GM23338 (cell line): ENCODE data around the gene GHRL. TPM values are rescaled to one million over a fixed set of nuclear protein-coding genes. Genes with fewer than 3 reads are reported as not detected.

Experiments
- ATAC-seq: fragments of 200-7000 bp; cut with Tn5 transposase; 3 replicates; pipeline ENCODE4 v1.9.1; 2020
- DNase-seq: peaks from one replicate; pipeline ENCODE4 v3.0.0-alpha.2; 2015; ENCODE audit warnings: low spot score
- H2AFZ ChIP-seq: fragments of 200-600 bp; sonication (generic); 2 replicates; pipeline ENCODE4 v1.8.0; 2016; ENCODE audit warnings: antibody characterized with exemption, mild to moderate bottlenecking, moderate library complexity
- H3F3A ChIP-seq: fragments of 200-600 bp; sonication (generic); replicated peaks from 2 replicates; pipeline ENCODE4 v1.8.0; 2017; ENCODE audit warnings: antibody characterized with exemption, mixed run types, low read depth
- H3K27ac ChIP-seq: fragments of 200-600 bp; sonication (generic); 2 replicates; pipeline ENCODE4 v1.6.1; 2016; ENCODE audit warnings: low read depth
- H3K27me3 ChIP-seq: fragments of 200-600 bp; sonication (generic); 2 replicates; pipeline ENCODE4 v1.8.0; 2016; ENCODE audit warnings: mild to moderate bottlenecking, mixed run types, moderate library complexity; ENCODE audit not compliant: insufficient read depth
- H3K36me3 ChIP-seq: fragments of 200-600 bp; sonication (generic); 2 replicates; pipeline ENCODE4 v1.8.0; 2016; ENCODE audit warnings: mild to moderate bottlenecking; ENCODE audit not compliant: insufficient read depth
- H3K4me1 ChIP-seq: fragments of 200-600 bp; sonication (generic); 2 replicates; pipeline ENCODE4 v1.8.0; 2016; ENCODE audit warnings: mild to moderate bottlenecking, moderate library complexity; ENCODE audit not compliant: insufficient read depth
- H3K4me2 ChIP-seq: fragments of 200-600 bp; sonication (generic); 2 replicates; pipeline ENCODE4 v1.7.1; 2017; ENCODE audit warnings: mixed run types
- H3K4me3 ChIP-seq: fragments of 200-600 bp; sonication (generic); 2 replicates; pipeline ENCODE4 v1.6.1; 2016; ENCODE audit warnings: mixed run types
- H3K79me2 ChIP-seq: fragments of 200-600 bp; sonication (generic); replicated peaks from 2 replicates; pipeline ENCODE4 v1.8.0; 2017; ENCODE audit warnings: mild to moderate bottlenecking; ENCODE audit not compliant: insufficient read depth
- H3K9me2 ChIP-seq: fragments of 200-600 bp; sonication (generic); 2 replicates; pipeline ENCODE4 v1.8.0; 2017; ENCODE audit not compliant: insufficient read depth
- H4K20me1 ChIP-seq: fragments of 200-600 bp; sonication (generic); replicated peaks from 2 replicates; pipeline ENCODE4 v1.8.0; 2017; ENCODE audit warnings: mild to moderate bottlenecking; ENCODE audit not compliant: insufficient read depth
- H3K27ac Mint-ChIP-seq: 2 replicates; pipeline ENCODE4 v1.8.0; 2020; ENCODE audit warnings: inconsistent platforms, mild to moderate bottlenecking, moderate library complexity, mixed read lengths
- H3K27me3 Mint-ChIP-seq: 3 replicates; pipeline ENCODE4 v1.8.0; 2022; ENCODE audit warnings: low read depth, mild to moderate bottlenecking, moderate library complexity, mixed read lengths, inconsistent platforms; ENCODE audit not compliant: insufficient read depth, poor library complexity
- H3K36me3 Mint-ChIP-seq: 3 replicates; pipeline ENCODE4 v1.8.0; 2021; ENCODE audit warnings: low read depth, mild to moderate bottlenecking, inconsistent platforms, moderate library complexity, mixed read lengths
- H3K4me1 Mint-ChIP-seq: 3 replicates; pipeline ENCODE4 v1.8.0; 2020; ENCODE audit warnings: mild to moderate bottlenecking, inconsistent platforms, mixed read lengths
- H3K4me3 Mint-ChIP-seq: 3 replicates; pipeline ENCODE4 v1.8.0; 2021; ENCODE audit warnings: moderate library complexity, mild to moderate bottlenecking, inconsistent platforms, mixed read lengths
- H3K9me3 Mint-ChIP-seq: 3 replicates; pipeline ENCODE4 v1.8.0; 2020; ENCODE audit warnings: moderate library complexity, mild to moderate bottlenecking, inconsistent platforms, mixed read lengths
- JUNB ChIP-seq: IDR thresholded peaks from one replicate; pipeline ENCODE4 v1.6.1; 2016; ENCODE audit warnings: antibody characterized with exemption; ENCODE audit not compliant: unreplicated experiment
- NANOG ChIP-seq: IDR thresholded peaks from 2 replicates; pipeline ENCODE4 v1.6.1; 2016; ENCODE audit warnings: antibody characterized with exemption, borderline replicate concordance
- ZNF331 ChIP-seq: fragments of 250-450 bp; sonication (Bioruptor Pico); IDR thresholded peaks from 2 replicates; pipeline ENCODE4 v1.5.0; 2020; ENCODE audit warnings: low read depth, mild to moderate bottlenecking, moderate library complexity
- polyA plus RNA-seq: library from polyadenylated mRNA; unstranded; fragments of >200 nt; fragmentation: Nextera tagmentation; extraction: Ambion mirVana; gene quantifications from 2 replicates; pipeline ENCODE4 v1.2.1, GENCODE V29; 2016
- total RNA-seq: library from RNA; depleted of rRNA; stranded (reverse); fragments of >200 nt; shearing (Covaris generic); gene quantifications from 2 replicates; pipeline ENCODE4 v1.2.3, GENCODE V29; 2014
- TF ChIP-seq, protein P1 (sequence below): IDR thresholded peaks from 2 replicates; pipeline ENCODE4 v1.6.1; 2016; ENCODE audit warnings: antibody characterized with exemption
- TF ChIP-seq, protein P2 (sequence below): fragments of 250-450 bp; sonication (Bioruptor Pico); IDR thresholded peaks from 2 replicates; pipeline ENCODE4 v1.5.0; 2020; ENCODE audit warnings: mild to moderate bottlenecking, moderate library complexity

GHRL gene
- total and polyA plus RNA-seq, 2 experiments from 2014 or later, result 0.78 TPM; not detected in 1

DNA sequence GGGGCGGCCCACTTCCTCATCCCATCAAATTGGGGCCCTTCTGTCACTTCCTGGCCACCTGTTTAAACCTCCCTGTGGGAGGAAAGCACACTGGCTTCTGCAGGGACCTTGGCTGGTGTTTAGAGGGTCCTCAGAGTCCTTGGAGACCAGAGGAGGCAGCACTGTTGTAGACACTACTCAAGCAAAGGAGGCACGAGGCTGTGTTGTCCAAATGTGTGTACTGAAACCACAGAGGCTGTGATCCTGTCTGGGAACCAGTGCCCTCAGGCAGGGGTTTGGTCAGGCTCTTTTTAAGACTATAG is 40.6 kb upstream of the GHRL start:
- no peak for DNase-seq
- H3K27ac ChIP-seq, result no peak overlapping the region
- no peak overlapping the region for H3K4me3 ChIP-seq
- H3F3A ChIP-seq, result no peaks in the 10 kb centered on the region
- no peak for ATAC-seq
- Mint-ChIP-seq H3K27me3 (peaks cover 8% of the 10 kb centered on the region), H3K36me3 (no peaks in the 10 kb centered on the region; the same call in 2 of the 3 replicates), H3K4me3 (no peak overlapping the region), H3K9me3 (no peaks in the 10 kb centered on the region), H3K4me1 (peaks cover 7% of the 10 kb centered on the region; the same call in 1 of the 3 replicates), H3K27ac (0 out of 2 replicates have a peak overlapping the region, but pooled peaks have one; percentile 54)
- H3K4me1 ChIP-seq, result no peaks in the 10 kb centered on the region
- no peaks in the 10 kb centered on the region for H4K20me1 ChIP-seq
- H3K4me2 ChIP-seq, result no peak overlapping the region
- H3K27me3 ChIP-seq, result no peaks in the 10 kb centered on the region
- TF ChIP-seq, protein P1, sequence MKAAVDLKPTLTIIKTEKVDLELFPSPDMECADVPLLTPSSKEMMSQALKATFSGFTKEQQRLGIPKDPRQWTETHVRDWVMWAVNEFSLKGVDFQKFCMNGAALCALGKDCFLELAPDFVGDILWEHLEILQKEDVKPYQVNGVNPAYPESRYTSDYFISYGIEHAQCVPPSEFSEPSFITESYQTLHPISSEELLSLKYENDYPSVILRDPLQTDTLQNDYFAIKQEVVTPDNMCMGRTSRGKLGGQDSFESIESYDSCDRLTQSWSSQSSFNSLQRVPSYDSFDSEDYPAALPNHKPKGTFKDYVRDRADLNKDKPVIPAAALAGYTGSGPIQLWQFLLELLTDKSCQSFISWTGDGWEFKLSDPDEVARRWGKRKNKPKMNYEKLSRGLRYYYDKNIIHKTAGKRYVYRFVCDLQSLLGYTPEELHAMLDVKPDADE, result no peak
- TF ChIP-seq, protein P2, sequence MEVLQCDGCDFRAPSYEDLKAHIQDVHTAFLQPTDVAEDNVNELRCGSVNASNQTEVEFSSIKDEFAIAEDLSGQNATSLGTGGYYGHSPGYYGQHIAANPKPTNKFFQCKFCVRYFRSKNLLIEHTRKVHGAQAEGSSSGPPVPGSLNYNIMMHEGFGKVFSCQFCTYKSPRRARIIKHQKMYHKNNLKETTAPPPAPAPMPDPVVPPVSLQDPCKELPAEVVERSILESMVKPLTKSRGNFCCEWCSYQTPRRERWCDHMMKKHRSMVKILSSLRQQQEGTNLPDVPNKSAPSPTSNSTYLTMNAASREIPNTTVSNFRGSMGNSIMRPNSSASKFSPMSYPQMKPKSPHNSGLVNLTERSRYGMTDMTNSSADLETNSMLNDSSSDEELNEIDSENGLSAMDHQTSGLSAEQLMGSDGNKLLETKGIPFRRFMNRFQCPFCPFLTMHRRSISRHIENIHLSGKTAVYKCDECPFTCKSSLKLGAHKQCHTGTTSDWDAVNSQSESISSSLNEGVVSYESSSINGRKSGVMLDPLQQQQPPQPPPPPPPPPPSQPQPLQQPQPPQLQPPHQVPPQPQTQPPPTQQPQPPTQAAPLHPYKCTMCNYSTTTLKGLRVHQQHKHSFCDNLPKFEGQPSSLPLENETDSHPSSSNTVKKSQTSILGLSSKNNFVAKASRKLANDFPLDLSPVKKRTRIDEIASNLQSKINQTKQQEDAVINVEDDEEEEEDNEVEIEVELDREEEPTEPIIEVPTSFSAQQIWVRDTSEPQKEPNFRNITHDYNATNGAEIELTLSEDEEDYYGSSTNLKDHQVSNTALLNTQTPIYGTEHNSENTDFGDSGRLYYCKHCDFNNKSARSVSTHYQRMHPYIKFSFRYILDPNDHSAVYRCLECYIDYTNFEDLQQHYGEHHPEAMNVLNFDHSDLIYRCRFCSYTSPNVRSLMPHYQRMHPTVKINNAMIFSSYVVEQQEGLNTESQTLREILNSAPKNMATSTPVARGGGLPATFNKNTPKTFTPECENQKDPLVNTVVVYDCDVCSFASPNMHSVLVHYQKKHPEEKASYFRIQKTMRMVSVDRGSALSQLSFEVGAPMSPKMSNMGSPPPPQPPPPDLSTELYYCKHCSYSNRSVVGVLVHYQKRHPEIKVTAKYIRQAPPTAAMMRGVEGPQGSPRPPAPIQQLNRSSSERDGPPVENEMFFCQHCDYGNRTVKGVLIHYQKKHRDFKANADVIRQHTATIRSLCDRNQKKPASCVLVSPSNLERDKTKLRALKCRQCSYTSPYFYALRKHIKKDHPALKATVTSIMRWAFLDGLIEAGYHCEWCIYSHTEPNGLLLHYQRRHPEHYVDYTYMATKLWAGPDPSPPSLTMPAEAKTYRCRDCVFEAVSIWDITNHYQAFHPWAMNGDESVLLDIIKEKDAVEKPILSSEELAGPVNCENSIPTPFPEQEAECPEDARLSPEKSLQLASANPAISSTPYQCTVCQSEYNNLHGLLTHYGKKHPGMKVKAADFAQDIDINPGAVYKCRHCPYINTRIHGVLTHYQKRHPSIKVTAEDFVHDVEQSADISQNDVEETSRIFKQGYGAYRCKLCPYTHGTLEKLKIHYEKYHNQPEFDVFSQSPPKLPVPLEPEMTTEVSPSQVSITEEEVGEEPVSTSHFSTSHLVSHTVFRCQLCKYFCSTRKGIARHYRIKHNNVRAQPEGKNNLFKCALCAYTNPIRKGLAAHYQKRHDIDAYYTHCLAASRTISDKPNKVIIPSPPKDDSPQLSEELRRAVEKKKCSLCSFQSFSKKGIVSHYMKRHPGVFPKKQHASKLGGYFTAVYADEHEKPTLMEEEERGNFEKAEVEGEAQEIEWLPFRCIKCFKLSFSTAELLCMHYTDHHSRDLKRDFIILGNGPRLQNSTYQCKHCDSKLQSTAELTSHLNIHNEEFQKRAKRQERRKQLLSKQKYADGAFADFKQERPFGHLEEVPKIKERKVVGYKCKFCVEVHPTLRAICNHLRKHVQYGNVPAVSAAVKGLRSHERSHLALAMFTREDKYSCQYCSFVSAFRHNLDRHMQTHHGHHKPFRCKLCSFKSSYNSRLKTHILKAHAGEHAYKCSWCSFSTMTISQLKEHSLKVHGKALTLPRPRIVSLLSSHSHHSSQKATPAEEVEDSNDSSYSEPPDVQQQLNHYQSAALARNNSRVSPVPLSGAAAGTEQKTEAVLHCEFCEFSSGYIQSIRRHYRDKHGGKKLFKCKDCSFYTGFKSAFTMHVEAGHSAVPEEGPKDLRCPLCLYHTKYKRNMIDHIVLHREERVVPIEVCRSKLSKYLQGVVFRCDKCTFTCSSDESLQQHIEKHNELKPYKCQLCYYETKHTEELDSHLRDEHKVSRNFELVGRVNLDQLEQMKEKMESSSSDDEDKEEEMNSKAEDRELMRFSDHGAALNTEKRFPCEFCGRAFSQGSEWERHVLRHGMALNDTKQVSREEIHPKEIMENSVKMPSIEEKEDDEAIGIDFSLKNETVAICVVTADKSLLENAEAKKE (CRISPR knock-in tag), result no peak
- TF ChIP-seq NANOG (no peak), ZNF331 (CRISPR knock-in tag) (no peak), JUNB (no peak)
- H3K9me2 ChIP-seq, result no peaks in the 10 kb centered on the region
- H3K36me3 ChIP-seq, result no peaks in the 10 kb centered on the region
- H3K79me2 ChIP-seq, result no peaks in the 10 kb centered on the region
- no peak overlapping the region for H2AFZ ChIP-seq
